Breast epithelium (tissue), 3 donors: Measurements from ENCODE around the gene SEC14L5.

Source experiments
- POLR2A ChIP-seq: fragments of 450-650 bp; IDR thresholded peaks from one replicate; pipeline ENCODE4 v1.6.1; 2016; ENCODE audit warnings: antibody characterized with exemption, mild to moderate bottlenecking, moderate library complexity
- POLR2AphosphoS5 ChIP-seq, 3 donors: sonication (generic); formaldehyde crosslinking; IDR thresholded peaks; one replicate each; pipeline ENCODE4 v1.6.1; 2017; ENCODE audit warnings: antibody characterized with exemption in 3 of 3
- TF ChIP-seq, protein P1 (sequence below), 3 donors: fragments of 450-650 bp; IDR thresholded peaks; one replicate each; pipeline ENCODE4 v1.5.1; 2016 to 2017; ENCODE audit warnings: antibody characterized with exemption in 3 of 3, mild to moderate bottlenecking in 3 of 3, moderate library complexity in 3 of 3

- TF ChIP-seq, protein P1, sequence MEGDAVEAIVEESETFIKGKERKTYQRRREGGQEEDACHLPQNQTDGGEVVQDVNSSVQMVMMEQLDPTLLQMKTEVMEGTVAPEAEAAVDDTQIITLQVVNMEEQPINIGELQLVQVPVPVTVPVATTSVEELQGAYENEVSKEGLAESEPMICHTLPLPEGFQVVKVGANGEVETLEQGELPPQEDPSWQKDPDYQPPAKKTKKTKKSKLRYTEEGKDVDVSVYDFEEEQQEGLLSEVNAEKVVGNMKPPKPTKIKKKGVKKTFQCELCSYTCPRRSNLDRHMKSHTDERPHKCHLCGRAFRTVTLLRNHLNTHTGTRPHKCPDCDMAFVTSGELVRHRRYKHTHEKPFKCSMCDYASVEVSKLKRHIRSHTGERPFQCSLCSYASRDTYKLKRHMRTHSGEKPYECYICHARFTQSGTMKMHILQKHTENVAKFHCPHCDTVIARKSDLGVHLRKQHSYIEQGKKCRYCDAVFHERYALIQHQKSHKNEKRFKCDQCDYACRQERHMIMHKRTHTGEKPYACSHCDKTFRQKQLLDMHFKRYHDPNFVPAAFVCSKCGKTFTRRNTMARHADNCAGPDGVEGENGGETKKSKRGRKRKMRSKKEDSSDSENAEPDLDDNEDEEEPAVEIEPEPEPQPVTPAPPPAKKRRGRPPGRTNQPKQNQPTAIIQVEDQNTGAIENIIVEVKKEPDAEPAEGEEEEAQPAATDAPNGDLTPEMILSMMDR (IDR thresholded peaks at IDR 0.05): no peak
- TF ChIP-seq POLR2A (no peak), POLR2AphosphoS5 (IDR thresholded peaks at IDR 0.05) (no peak)
Observed at GRCh38 chr16:4923853-4924252, 34.3 kb upstream of the SEC14L5 start.
